Prostate gland (tissue), 2 donors: Measurements from ENCODE around the gene XPO6. TPM values are rescaled to one million over a fixed set of nuclear protein-coding genes. Genes with fewer than 3 reads are reported as not detected.

Experiments
- DNase-seq: peaks from one replicate; pipeline ENCODE4 v3.0.0-alpha.2; 2019; ENCODE audit warnings: low spot score
- H3K27ac ChIP-seq, 2 donors: fragments of 200-600 bp; sonication (generic); 2 replicates each; pipeline ENCODE4 v1.5.1; 2017 to 2019
- H3K27me3 ChIP-seq: fragments of 200-600 bp; sonication (generic); replicated peaks from 2 replicates; pipeline ENCODE4 v1.5.1; 2019; ENCODE audit not compliant: insufficient read depth
- H3K36me3 ChIP-seq, 2 donors: fragments of 200-600 bp; sonication (generic); 1 replicate in 1 of 2; 2 replicates in 1 of 2; pipeline versions ENCODE4 v1.5.1 to v1.8.1; 2017 to 2019
- H3K4me1 ChIP-seq: fragments of 200-600 bp; sonication (generic); replicated peaks from 2 replicates; pipeline ENCODE4 v1.5.1; 2019
- H3K4me3 ChIP-seq, 2 donors: fragments of 200-600 bp; sonication (generic); 2 replicates each; pipeline ENCODE4 v1.5.1; 2017 to 2019
- H3K9me3 ChIP-seq: fragments of 200-600 bp; sonication (generic); 2 replicates; pipeline ENCODE4 v1.5.1; 2017
- CTCF ChIP-seq, 4 experiments: fragments of 200-600 bp in 2 of 4; fragments of 450-650 bp in 2 of 4; sonication (generic) in 2 of 4; IDR thresholded peaks; 1 replicate in 3 of 4; 2 replicates in 1 of 4; pipeline ENCODE4 v1.5.1; 2016 to 2019; ENCODE audit warnings: antibody characterized with exemption in 4 of 4, mild to moderate bottlenecking in 2 of 4, moderate library complexity in 2 of 4
- POLR2A ChIP-seq: fragments of 450-650 bp; IDR thresholded peaks from one replicate; pipeline ENCODE4 v1.6.1; 2016; ENCODE audit warnings: antibody characterized with exemption, mild to moderate bottlenecking
- POLR2AphosphoS5 ChIP-seq: sonication (generic); formaldehyde crosslinking; IDR thresholded peaks from one replicate; pipeline ENCODE4 v1.6.1; 2017; ENCODE audit warnings: antibody characterized with exemption
- WGBS: methylation state at CpG from one replicate; pipeline ENCODE4 v1.1.5; 2018; 5-methylcytosine and 5-hydroxymethylcytosine counted together
- intact Hi-C: fragments of 100-400 bp; cut with DNase I; formaldehyde crosslinking; loops from one replicate; pipeline ENCODE4 v1.14.2; 2022
- total RNA-seq, 2 donors: library from RNA; depleted of rRNA; stranded (reverse); fragments of >200 nt; gene quantifications; one replicate each; pipeline ENCODE4 v1.1.0, GENCODE V29; 2016

Gene XPO6
- total RNA-seq, 2 donors from 2014 or later, result 51.1 to 145 TPM

GRCh38 chr16:28218109-28218508 is 6.3 kb upstream of the XPO6 start:
- no peaks in the 10 kb centered on the region for H3K9me3 ChIP-seq
- 70% methylated on average over 4 of the region's 4 CpGs for WGBS
- no peak overlapping the region for H3K4me3 ChIP-seq
- H3K27ac ChIP-seq, result no peak overlapping the region
- H3K36me3 ChIP-seq, result no peaks in the 10 kb centered on the region
- peak; percentile 19 for DNase-seq
- no peaks in the 10 kb centered on the region for H3K27me3 ChIP-seq
- TF ChIP-seq CTCF (IDR thresholded peaks at IDR 0.05), result peak in 3 of 4 experiments; percentile 19 to 37 (median 31)
- no peak for TF ChIP-seq POLR2A
- TF ChIP-seq POLR2AphosphoS5, result no peak
- no peaks in the 10 kb centered on the region for H3K4me1 ChIP-seq
- intact Hi-C loops, result no loop called here

- Histone ChIP-seq H3K4me1 (no peaks in the 10 kb centered on the region), H3K9me3 (no peaks in the 10 kb centered on the region), H3K4me3 (no peak overlapping the region), H3K36me3 (no peaks in the 10 kb centered on the region), H3K27me3 (no peaks in the 10 kb centered on the region), H3K27ac (no peak overlapping the region)
- no peak for TF ChIP-seq POLR2A
- no peak for TF ChIP-seq CTCF (IDR thresholded peaks at IDR 0.05)
- TF ChIP-seq POLR2AphosphoS5, result no peak
- DNase-seq, result no peak
- WGBS, result 95% methylated on average over 4 of the region's 4 CpGs
- intact Hi-C loops, result no loop called here
Observed at GRCh38 chr16:28217326-28217725, 5.6 kb upstream of the XPO6 start.

- Histone ChIP-seq H3K27me3 (no peaks in the 10 kb centered on the region), H3K27ac (no peak overlapping the region), H3K4me1 (no peaks in the 10 kb centered on the region), H3K4me3 (no peak overlapping the region), H3K9me3 (no peaks in the 10 kb centered on the region), H3K36me3 (no peaks in the 10 kb centered on the region)
- WGBS, result 83% methylated on average over 3 of the region's 3 CpGs
- intact Hi-C loops, result no loop called here
- no peak for DNase-seq
- no peak for TF ChIP-seq POLR2AphosphoS5
- no peak for TF ChIP-seq POLR2A
- TF ChIP-seq CTCF (IDR thresholded peaks at IDR 0.05), result no peak
Observed at GRCh38 chr16:28213396-28213795, 1.6 kb upstream of the XPO6 start.

- Histone ChIP-seq H3K4me1 (no peaks in the 10 kb centered on the region), H3K4me3 (peak overlapping the region; percentile 78 to 93), H3K9me3 (no peaks in the 10 kb centered on the region), H3K27me3 (no peaks in the 10 kb centered on the region), H3K27ac (no peak overlapping the region), H3K36me3 (no peaks in the 10 kb centered on the region)
- 92% methylated on average over 4 of the region's 4 CpGs for WGBS
- no peak for TF ChIP-seq POLR2A
- no peak for TF ChIP-seq CTCF (IDR thresholded peaks at IDR 0.05)
- no peak for TF ChIP-seq POLR2AphosphoS5
- DNase-seq, result no peak
- intact Hi-C loops, result no loop called here
Observed at GRCh38 chr16:28212532-28212873, 738 bp upstream of the XPO6 start.

GRCh38 chr16:28210979-28211588 is 681 bp downstream of the XPO6 start:
- TF ChIP-seq CTCF (IDR thresholded peaks at IDR 0.05) (no peak), POLR2AphosphoS5 (peak; percentile 29), POLR2A (peak; percentile 13)
- Histone ChIP-seq H3K4me3 (peak overlapping the region; percentile 78 to 93), H3K4me1 (no peaks in the 10 kb centered on the region), H3K27me3 (no peaks in the 10 kb centered on the region), H3K36me3 (no peaks in the 10 kb centered on the region), H3K27ac (peak overlapping the region; percentile 73 to 84), H3K9me3 (no peaks in the 10 kb centered on the region)
- intact Hi-C loops, result no loop called here
- WGBS, result 2% methylated on average over 33 of the region's 33 CpGs
- DNase-seq, result peak; percentile 27
